ENCODE data around the gene CTNNA2.

CTNNA2 gene

GRCh38 chr2:79980816-79981215 lies 468.0 kb downstream of the CTNNA2 start:
- no peak for DNase-seq (ENCODE audit: low read depth, low spot score)

DNA sequence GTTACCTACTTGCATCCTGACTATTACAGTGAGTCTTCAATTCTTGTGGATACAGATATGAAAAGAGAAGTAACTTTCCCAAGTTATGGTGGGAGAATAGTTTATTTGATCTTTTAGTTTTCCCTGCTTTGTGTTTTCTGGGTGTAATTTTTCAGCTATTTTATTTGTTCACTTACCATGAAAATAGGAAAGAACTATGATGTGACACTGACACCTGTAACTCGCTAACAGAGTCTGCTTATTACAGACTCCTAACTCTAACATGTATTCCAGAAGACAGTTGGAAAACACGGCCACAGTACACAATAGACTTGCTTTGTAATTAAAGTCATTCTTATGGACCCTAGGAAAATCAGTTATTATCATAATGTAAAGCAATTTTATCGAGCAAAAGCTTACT lies 468.5 kb downstream of the CTNNA2 start:
- no peak for DNase-seq (ENCODE audit: low read depth, low spot score)

- peak; percentile 8 for DNase-seq (ENCODE audit: low read depth, low spot score)
These were observed 469.6 kb downstream of the CTNNA2 start for GRCh38 chr2:79982445-79982844.

DNA sequence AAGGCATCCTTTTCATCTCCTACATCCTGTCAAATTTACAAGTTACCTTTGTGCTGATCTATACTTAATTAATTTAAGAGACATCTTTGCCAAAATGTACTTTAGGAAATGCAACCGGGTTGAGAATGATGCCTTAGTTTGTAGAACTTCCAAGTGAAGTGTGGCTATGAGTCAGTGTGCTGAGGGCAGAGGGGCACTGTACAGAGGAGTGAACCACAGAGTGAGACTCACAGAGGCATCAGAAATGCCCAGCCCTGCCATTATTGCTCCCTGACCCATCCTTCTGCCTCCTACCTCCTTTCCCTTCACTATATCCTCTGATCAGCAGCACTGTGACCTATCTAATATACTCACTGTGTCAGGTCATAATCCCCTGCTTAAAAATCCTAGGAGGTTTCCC lies 471.6 kb downstream of the CTNNA2 start:
- no peak for DNase-seq (ENCODE audit: low read depth, low spot score)

DNA sequence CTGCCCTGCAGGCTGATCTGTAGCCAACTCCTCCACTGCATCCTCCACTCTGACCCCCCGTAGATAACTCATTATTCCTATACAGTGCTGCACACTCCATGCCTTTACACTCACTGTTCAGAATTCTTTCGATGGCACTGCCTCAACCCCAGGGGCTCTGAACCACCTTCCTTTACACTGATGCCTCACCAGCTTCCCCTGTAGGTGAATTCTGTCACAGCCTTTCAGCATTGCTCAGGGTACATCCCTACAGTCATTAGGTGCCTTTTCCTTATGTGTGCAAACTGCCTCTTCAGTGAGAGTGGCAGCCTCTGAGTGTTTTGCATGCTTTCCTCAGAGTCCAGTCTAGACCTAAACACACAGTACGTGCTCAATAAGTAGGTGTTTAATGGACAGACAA lies 472.3 kb downstream of the CTNNA2 start:
- DNase-seq (ENCODE audit: low read depth, low spot score) = no peak

GRCh38 chr2:79985571-79985970 lies 472.7 kb downstream of the CTNNA2 start:
- no peak for DNase-seq (ENCODE audit: low read depth, low spot score)

- DNase-seq (ENCODE audit: low read depth, low spot score) = no peak
These were observed 480.3 kb downstream of the CTNNA2 start for GRCh38 chr2:79993144-79993543.

DNA sequence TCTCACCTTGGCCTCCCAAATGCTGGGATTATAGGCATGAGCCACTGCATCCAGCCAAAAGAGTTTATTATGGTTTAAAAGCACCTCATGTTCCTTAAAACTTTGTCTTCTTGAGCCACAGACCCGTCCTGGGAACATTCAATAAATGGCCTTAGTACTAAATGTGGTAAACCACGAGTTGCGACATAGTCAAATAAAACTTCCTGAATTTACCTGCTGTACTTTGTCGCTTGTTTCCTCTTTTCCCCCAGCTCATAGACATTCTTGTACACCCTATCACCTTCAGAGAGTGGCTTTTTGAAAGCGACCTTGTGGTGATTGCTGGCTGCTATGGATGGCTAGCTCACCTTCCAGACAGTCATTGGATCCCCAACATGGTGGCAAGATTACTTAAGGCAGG lies 481.3 kb downstream of the CTNNA2 start:
- no peak for DNase-seq (ENCODE audit: low read depth, low spot score)

- no peak for DNase-seq (ENCODE audit: low read depth, low spot score)
These were observed 482.1 kb downstream of the CTNNA2 start for GRCh38 chr2:79994965-79995364.

- no peak for DNase-seq (ENCODE audit: low read depth, low spot score)
These were observed 483.9 kb downstream of the CTNNA2 start for GRCh38 chr2:79996709-79997108.

GRCh38 chr2:80001701-80002101 lies 488.9 kb downstream of the CTNNA2 start:
- DNase-seq (ENCODE audit: low read depth, low spot score) = no peak

GRCh38 chr2:80002112-80002511 lies 489.3 kb downstream of the CTNNA2 start:
- DNase-seq (ENCODE audit: low read depth, low spot score) = no peak

- DNase-seq (ENCODE audit: low read depth, low spot score) = no peak
These were observed 489.8 kb downstream of the CTNNA2 start for GRCh38 chr2:80002568-80003157.

DNA sequence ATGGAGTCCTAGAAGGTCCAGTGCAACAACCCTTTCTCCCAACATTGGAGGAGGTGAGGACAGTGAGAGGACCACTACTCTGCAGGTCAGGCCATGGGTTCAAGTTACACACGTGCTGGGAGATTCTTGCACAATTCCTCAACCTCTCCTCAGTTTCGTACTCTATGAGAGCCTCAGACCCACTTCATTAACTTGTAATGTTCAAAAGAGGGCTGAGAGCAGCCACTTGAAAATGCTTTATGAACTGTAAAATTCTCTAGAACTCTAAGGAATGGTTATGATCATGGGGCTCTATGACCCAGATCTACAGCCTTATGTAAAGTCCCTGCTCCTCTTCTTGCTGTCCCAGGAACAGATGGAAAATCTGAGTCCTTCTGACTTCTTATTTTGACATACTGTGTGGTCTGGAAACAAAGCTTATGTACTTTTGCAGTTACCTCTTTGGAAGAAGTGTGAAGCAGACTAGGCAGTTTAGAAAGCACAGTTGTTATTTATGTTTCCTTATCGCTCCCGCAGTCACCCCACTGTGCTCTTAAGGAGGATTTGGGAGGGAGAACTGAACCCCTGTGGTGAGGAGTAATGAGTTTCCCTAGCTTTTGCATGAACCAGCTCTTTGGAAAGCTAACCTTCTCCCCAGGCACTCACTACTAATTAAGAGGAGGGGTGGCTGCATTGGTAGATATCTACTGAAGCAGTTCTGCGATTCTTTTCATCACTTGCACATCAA lies 495.1 kb downstream of the CTNNA2 start:
- peak; percentile 56 for DNase-seq (ENCODE audit: low read depth, low spot score)

- no peak for DNase-seq (ENCODE audit: low read depth, low spot score)
These were observed 495.7 kb downstream of the CTNNA2 start for GRCh38 chr2:80008596-80008995.

DNA sequence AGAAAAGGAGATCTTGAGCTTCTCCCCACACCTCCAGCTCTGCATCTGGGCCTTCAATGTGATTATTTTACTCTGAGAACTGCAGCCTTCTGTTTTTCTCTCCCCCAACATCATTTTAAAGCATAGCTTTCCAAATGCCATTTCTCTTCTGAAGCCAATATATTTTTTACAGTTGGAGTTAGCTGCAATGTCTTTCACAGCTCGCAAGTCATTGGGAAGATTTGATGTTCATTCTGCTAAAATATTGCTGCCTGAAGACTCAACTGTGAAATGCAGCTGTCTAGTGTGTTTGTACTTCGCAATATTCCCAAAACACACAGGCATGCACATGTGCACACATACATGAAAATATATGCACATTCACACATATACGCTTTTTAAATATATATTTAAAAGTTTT lies 496.4 kb downstream of the CTNNA2 start:
- DNase-seq (ENCODE audit: low read depth, low spot score) = no peak

- no peak for DNase-seq (ENCODE audit: low read depth, low spot score)
These were observed 499.2 kb downstream of the CTNNA2 start for GRCh38 chr2:80012061-80012460.

DNA sequence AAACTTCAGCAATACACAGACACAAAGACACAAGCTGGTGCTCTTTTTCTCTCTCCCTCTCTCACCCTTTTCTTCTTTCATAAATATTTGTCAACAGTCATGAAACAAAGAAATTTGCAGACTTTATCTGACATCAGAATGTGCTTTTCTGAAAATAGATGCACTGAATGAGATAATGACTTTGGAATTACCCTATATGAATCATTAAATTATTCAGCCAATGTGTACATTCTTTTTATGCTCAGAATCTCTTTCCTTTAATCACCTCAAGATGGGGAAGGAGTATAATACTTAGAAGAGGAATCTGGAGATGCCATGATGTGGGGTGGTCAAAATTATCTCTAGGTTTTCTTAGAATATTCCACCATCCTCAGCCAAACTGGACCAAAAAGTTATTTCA lies 501.8 kb downstream of the CTNNA2 start:
- no peak for DNase-seq (ENCODE audit: low read depth, low spot score)

GRCh38 chr2:80016171-80016570 lies 503.3 kb downstream of the CTNNA2 start:
- no peak for DNase-seq (ENCODE audit: low read depth, low spot score)

- DNase-seq (ENCODE audit: low read depth, low spot score) = no peak
These were observed 507.0 kb downstream of the CTNNA2 start for GRCh38 chr2:80019571-80020460.

- no peak for DNase-seq (ENCODE audit: low read depth, low spot score)
These were observed 509.2 kb downstream of the CTNNA2 start for GRCh38 chr2:80022018-80022417.

GRCh38 chr2:80026040-80026729 lies 513.3 kb downstream of the CTNNA2 start:
- DNase-seq (ENCODE audit: low read depth, low spot score) = no peak

Data from ELF-1 (cell line).